DND-41 (cell line): ENCODE measurements around the gene TRHDE.

Source experiments
- ATAC-seq: fragments of 200-7000 bp; cut with Tn5 transposase; 3 replicates; pipeline ENCODE4 v1.9.1; 2021; ENCODE audit warnings: low read depth; ENCODE audit not compliant: insufficient read depth
- DNase-seq: peaks from one replicate; pipeline ENCODE4 v3.0.0-alpha.2; 2020
- H2AFZ ChIP-seq: 2 replicates; pipeline ENCODE4 v1.6.0; 2012; ENCODE audit warnings: low read depth, low read length
- H3K27ac ChIP-seq: 2 replicates; pipeline ENCODE4 v1.5.1; 2012; ENCODE audit warnings: low read length, inconsistent platforms
- H3K27me3 ChIP-seq: fragments of 200-600 bp; sonication (generic); 2 replicates; pipeline ENCODE4 v1.6.0; 2012; ENCODE audit warnings: low read length, mild to moderate bottlenecking, inconsistent platforms; ENCODE audit not compliant: insufficient read depth, poor library complexity
- H3K36me3 ChIP-seq: 2 replicates; pipeline ENCODE4 v1.5.1; 2012; ENCODE audit warnings: low read length, inconsistent platforms; ENCODE audit not compliant: insufficient read depth
- H3K4me1 ChIP-seq: 2 replicates; pipeline ENCODE4 v1.5.1; 2012; ENCODE audit warnings: mild to moderate bottlenecking, low read length; ENCODE audit not compliant: insufficient read depth
- H3K4me2 ChIP-seq: 2 replicates; pipeline ENCODE4 v1.6.0; 2012; ENCODE audit warnings: mild to moderate bottlenecking, moderate library complexity, low read length, inconsistent platforms; ENCODE audit not compliant: insufficient read depth
- H3K4me3 ChIP-seq, 2 experiments: fragments of 200-600 bp in 1 of 2; shearing (Covaris generic) in 1 of 2; 2 replicates each; pipeline ENCODE4 v1.5.1; 2012 to 2016; ENCODE audit warnings: inconsistent platforms in 2 of 2, low read length in 2 of 2, mild to moderate bottlenecking in 2 of 2, low read depth in 1 of 2, moderate library complexity in 1 of 2
- H3K79me2 ChIP-seq: 2 replicates; pipeline ENCODE4 v1.6.0; 2012; ENCODE audit warnings: low read length, inconsistent platforms; ENCODE audit not compliant: insufficient read depth
- H3K9ac ChIP-seq: 2 replicates; pipeline ENCODE4 v1.6.0; 2012; ENCODE audit warnings: low read depth, mild to moderate bottlenecking, inconsistent platforms, low read length, moderate library complexity
- H3K9me3 ChIP-seq: 2 replicates; pipeline ENCODE4 v1.5.1; 2012; ENCODE audit warnings: low read length, moderate library complexity, mild to moderate bottlenecking, inconsistent platforms; ENCODE audit not compliant: insufficient read depth, severe bottlenecking
- H4K20me1 ChIP-seq: 2 replicates; pipeline ENCODE4 v1.6.0; 2012; ENCODE audit warnings: low read length; ENCODE audit not compliant: insufficient read depth
- CTCF ChIP-seq: IDR thresholded peaks from 2 replicates; pipeline ENCODE4 v1.5.1; 2012; ENCODE audit warnings: borderline replicate concordance, low read length, moderate library complexity, mild to moderate bottlenecking; ENCODE audit not compliant: poor library complexity, severe bottlenecking; ENCODE audit errors: extremely low read depth
- EZH2 ChIP-seq: IDR thresholded peaks from 3 replicates; pipeline ENCODE4 v1.6.1; 2012; ENCODE audit warnings: borderline replicate concordance, low read depth, mild to moderate bottlenecking, moderate library complexity, low read length, inconsistent platforms; ENCODE audit not compliant: severe bottlenecking

TRHDE gene

GRCh38 chr12:72272091-72272661 lies at the start of gene TRHDE:
Gene TRHDE (plus strand): TSS chr12:72272370. CDS start chr12:72272644, 274 bp downstream.
- Histone ChIP-seq H3K27me3 (no peaks in the 10 kb centered on the region), H3K9ac (no peak within 1 kb of the TSS), H3K36me3 (no peaks in the 10 kb centered on the region), H4K20me1 (no peaks in the 10 kb centered on the region), H3K27ac (no peak within 1 kb of the TSS), H3K4me3 (no peak within 1 kb of the TSS), H2AFZ (no peak within 1 kb of the TSS), H3K9me3 (no peaks in the 10 kb centered on the region), H3K79me2 (no peaks in the 10 kb centered on the region), H3K4me2 (no peak within 1 kb of the TSS), H3K4me1 (no peaks in the 10 kb centered on the region)
- DNase-seq: no peak
- TF ChIP-seq EZH2 (no peak), CTCF (no peak)
- no peak for ATAC-seq

- Histone ChIP-seq H3K9me3 (no peaks in the 10 kb centered on the region), H3K36me3 (no peaks in the 10 kb centered on the region), H3K4me2 (no peak overlapping the region), H4K20me1 (no peaks in the 10 kb centered on the region), H3K9ac (no peak overlapping the region), H2AFZ (no peak overlapping the region), H3K27ac (no peak overlapping the region), H3K27me3 (no peaks in the 10 kb centered on the region), H3K4me1 (no peaks in the 10 kb centered on the region), H3K4me3 (no peak overlapping the region), H3K79me2 (no peaks in the 10 kb centered on the region)
- no peak for DNase-seq
- TF ChIP-seq CTCF (no peak), EZH2 (no peak)
- ATAC-seq: no peak
Measured at GRCh38 chr12:72226510-72226909, 45.7 kb upstream of the TRHDE start.

GRCh38 chr12:72228424-72228823 lies 43.7 kb upstream of the TRHDE start:
- Histone ChIP-seq H3K79me2 (no peaks in the 10 kb centered on the region), H3K4me1 (no peaks in the 10 kb centered on the region), H3K9ac (no peak overlapping the region), H3K27ac (no peak overlapping the region), H3K9me3 (no peaks in the 10 kb centered on the region), H3K36me3 (no peaks in the 10 kb centered on the region), H4K20me1 (no peaks in the 10 kb centered on the region), H3K27me3 (no peaks in the 10 kb centered on the region), H2AFZ (no peak overlapping the region), H3K4me3 (no peak overlapping the region), H3K4me2 (no peak overlapping the region)
- DNase-seq: no peak
- TF ChIP-seq EZH2 (no peak), CTCF (no peak)
- no peak for ATAC-seq
